Measurements from ENCODE around the gene MBTPS2.

The MBTPS2 gene

GRCh38 chrX:21839334-21840192 is at the start of gene MBTPS2:
Gene MBTPS2 (plus strand): TSS chrX:21839617. CDS start chrX:21839735, 118 bp downstream.
- intact Hi-C loops (cut with DNase I; ENCODE audit: low total_unique reads) = loop anchor here (10.0 kb wide), 1 partner anchor 135 kb away; no protein-coding TSS in a partner anchor
- DNase-seq = peak; percentile 71 to 92
- Histone ChIP-seq H3K36me3 (no peaks in the 10 kb centered on the region), H3K27me3 (no peaks in the 10 kb centered on the region), H3K27ac (peak within 1 kb of the TSS; percentile 83 to 91), H3K4me1 (peaks cover 0 to 15% (median 0%) of the 10 kb centered on the region in 4 donors), H3K9me3 (no peaks in the 10 kb centered on the region), H3K4me3 (peak within 1 kb of the TSS; percentile 78 to 84)
- TF ChIP-seq, protein P1, sequence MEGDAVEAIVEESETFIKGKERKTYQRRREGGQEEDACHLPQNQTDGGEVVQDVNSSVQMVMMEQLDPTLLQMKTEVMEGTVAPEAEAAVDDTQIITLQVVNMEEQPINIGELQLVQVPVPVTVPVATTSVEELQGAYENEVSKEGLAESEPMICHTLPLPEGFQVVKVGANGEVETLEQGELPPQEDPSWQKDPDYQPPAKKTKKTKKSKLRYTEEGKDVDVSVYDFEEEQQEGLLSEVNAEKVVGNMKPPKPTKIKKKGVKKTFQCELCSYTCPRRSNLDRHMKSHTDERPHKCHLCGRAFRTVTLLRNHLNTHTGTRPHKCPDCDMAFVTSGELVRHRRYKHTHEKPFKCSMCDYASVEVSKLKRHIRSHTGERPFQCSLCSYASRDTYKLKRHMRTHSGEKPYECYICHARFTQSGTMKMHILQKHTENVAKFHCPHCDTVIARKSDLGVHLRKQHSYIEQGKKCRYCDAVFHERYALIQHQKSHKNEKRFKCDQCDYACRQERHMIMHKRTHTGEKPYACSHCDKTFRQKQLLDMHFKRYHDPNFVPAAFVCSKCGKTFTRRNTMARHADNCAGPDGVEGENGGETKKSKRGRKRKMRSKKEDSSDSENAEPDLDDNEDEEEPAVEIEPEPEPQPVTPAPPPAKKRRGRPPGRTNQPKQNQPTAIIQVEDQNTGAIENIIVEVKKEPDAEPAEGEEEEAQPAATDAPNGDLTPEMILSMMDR (IDR thresholded peaks at IDR 0.05) = no peak

DNA sequence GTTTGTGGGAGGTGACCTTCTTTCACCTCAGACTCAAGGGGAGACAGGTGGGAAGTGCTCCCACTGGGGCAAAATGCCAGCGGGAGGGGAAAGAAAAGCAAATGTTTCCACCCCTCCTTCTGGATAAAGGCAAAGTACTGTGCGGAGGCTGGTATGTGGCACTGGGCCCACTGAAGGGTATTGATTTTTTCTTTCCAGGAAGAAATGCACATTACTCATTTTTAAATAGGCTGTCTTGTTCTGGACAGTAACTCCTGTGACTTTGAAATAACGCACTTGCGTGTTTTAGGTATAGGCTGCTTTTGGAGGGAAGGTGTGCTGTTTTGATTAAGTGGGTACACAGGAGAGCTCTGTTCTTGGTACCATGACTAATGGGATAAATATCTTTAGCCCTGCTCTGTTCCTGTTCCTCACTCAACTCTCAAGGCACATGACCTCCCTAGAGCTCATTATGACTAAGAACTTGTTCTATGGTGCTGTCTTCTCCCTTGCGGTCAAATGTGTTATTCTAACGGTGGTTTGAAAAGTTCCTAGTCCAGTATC is 40.7 kb upstream of the MBTPS2 start:
- H3K27ac ChIP-seq = peak overlapping the region in 1 of 2 donors; percentile 41
- H3K4me3 ChIP-seq = no peak overlapping the region
- no peaks in the 10 kb centered on the region for H3K36me3 ChIP-seq
- H3K9me3 ChIP-seq = no peaks in the 10 kb centered on the region
- H3K27me3 ChIP-seq = no peaks in the 10 kb centered on the region
- TF ChIP-seq, protein P1 (IDR thresholded peaks at IDR 0.05) = no peak
- peaks cover 0 to 40% (median 12%) of the 10 kb centered on the region in 4 donors for H3K4me1 ChIP-seq
- intact Hi-C loops (cut with DNase I; ENCODE audit: low total_unique reads) = no loop called here
- DNase-seq = no peak

DNA sequence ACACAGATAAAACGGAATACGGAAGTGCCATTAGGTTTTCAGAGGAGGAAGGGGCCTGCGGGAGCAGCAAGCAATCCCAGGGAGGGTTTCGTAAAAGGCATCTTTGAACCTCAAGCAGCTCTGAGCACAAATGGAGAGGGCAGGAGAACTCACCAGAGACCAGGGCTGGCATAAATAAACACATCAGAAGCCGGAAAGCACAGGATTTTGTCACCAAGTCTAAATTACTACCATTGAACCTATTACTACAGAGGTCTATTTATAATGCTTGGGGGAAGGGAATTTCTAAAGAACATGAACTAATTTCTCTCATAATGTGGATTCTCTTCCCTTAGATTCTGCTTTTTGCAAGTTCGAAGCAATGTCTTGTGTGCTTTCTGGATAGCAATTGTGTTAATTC is 39.6 kb upstream of the MBTPS2 start:
- intact Hi-C loops (cut with DNase I; ENCODE audit: low total_unique reads) = no loop called here
- no peaks in the 10 kb centered on the region for H3K9me3 ChIP-seq
- no peak overlapping the region for H3K4me3 ChIP-seq
- H3K4me1 ChIP-seq = peaks cover 0 to 40% (median 12%) of the 10 kb centered on the region in 4 donors
- no peaks in the 10 kb centered on the region for H3K36me3 ChIP-seq
- TF ChIP-seq, protein P1 (IDR thresholded peaks at IDR 0.05) = no peak
- H3K27ac ChIP-seq = peak overlapping the region; percentile 41
- no peak for DNase-seq
- H3K27me3 ChIP-seq = no peaks in the 10 kb centered on the region

DNA sequence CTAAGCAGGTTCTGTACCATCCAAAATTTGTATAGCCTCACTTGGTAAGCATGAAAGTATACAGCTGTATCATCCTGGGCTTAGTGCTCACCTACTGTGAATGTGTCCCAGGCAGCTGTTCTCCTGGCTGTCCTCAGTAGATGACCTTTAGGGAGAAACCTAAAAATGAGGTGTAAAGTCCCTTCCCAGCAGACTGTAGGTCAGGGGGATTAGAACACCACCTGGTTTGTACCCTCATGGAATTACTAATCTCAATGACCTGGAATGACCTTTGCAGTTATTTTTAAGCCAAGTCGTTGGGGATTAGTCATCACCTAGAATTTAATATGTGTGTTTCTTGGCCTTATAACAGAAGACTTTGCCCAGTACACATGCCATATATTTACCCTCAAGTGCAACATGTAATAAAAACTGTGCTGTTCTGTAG is 39.1 kb upstream of the MBTPS2 start:
- Histone ChIP-seq H3K4me1 (peaks cover 0 to 40% (median 12%) of the 10 kb centered on the region in 4 donors), H3K4me3 (no peak overlapping the region), H3K36me3 (no peaks in the 10 kb centered on the region), H3K27ac (peak overlapping the region; percentile 41), H3K9me3 (no peaks in the 10 kb centered on the region), H3K27me3 (no peaks in the 10 kb centered on the region)
- DNase-seq = no peak
- TF ChIP-seq, protein P1 (IDR thresholded peaks at IDR 0.05) = no peak
- intact Hi-C loops (cut with DNase I; ENCODE audit: low total_unique reads) = no loop called here

GRCh38 chrX:21802054-21802670 is 37.3 kb upstream of the MBTPS2 start:
- no peaks in the 10 kb centered on the region for H3K36me3 ChIP-seq
- H3K4me1 ChIP-seq = peaks cover 0 to 40% (median 12%) of the 10 kb centered on the region in 4 donors
- intact Hi-C loops (cut with DNase I; ENCODE audit: low total_unique reads) = no loop called here
- no peaks in the 10 kb centered on the region for H3K27me3 ChIP-seq
- H3K27ac ChIP-seq = no peak overlapping the region
- TF ChIP-seq, protein P1 (IDR thresholded peaks at IDR 0.05) = no peak
- H3K4me3 ChIP-seq = no peak overlapping the region
- no peaks in the 10 kb centered on the region for H3K9me3 ChIP-seq
- no peak for DNase-seq
